ENCODE data around the gene NT5C2. TPM values are rescaled to one million over a fixed set of nuclear protein-coding genes. Genes with fewer than 3 reads are reported as not detected.
"Not testable (repeated sequence)": the region's sequence is repeated elsewhere in the genome, so short reads cannot be mapped to it uniquely, and the experiment has no call there.

Gene NT5C2
- total RNA-seq, 2 experiments from 2014 or later = 71.8 to 74.0 TPM

- Mint-ChIP-seq H3K4me3 (no peak overlapping the region), H3K9me3 (no peaks in the 10 kb centered on the region), H3K27ac (no peak overlapping the region), H3K36me3 (ENCODE audit: low read depth) (peaks cover 18% of the 10 kb centered on the region), H3K27me3 (no peaks in the 10 kb centered on the region), H3K4me1 (no peaks in the 10 kb centered on the region)
- ChIA-PET CTCF (no interaction called here), POLR2A (no interaction called here)
- no peak for DNase-seq
Observed at GRCh38 chr10:103147645-103148044, 45.4 kb downstream of the NT5C2 start.

- Mint-ChIP-seq H3K27me3 (no peaks in the 10 kb centered on the region), H3K4me1 (no peaks in the 10 kb centered on the region), H3K4me3 (no peak overlapping the region), H3K9me3 (no peaks in the 10 kb centered on the region), H3K27ac (no peak overlapping the region), H3K36me3 (ENCODE audit: low read depth) (peaks cover 23% of the 10 kb centered on the region)
- ChIA-PET CTCF (no interaction called here), POLR2A (no interaction called here)
- no peak for DNase-seq
Observed at GRCh38 chr10:103145860-103146466, 47.1 kb downstream of the NT5C2 start.

- POLR2A ChIA-PET = no interaction called here
- H3K27ac Mint-ChIP-seq = no peak overlapping the region
- H3K36me3 Mint-ChIP-seq (ENCODE audit: low read depth) = peaks cover 26% of the 10 kb centered on the region
- no peak overlapping the region for H3K4me3 Mint-ChIP-seq
- H3K4me1 Mint-ChIP-seq = peaks cover 1% of the 10 kb centered on the region
- no peak for DNase-seq
- H3K9me3 Mint-ChIP-seq = no peaks in the 10 kb centered on the region
- H3K27me3 Mint-ChIP-seq = no peaks in the 10 kb centered on the region
- CTCF ChIA-PET = interaction anchor here (0.5 kb wide), 1 partner anchor 170 kb away, joined by 6 read pairs; no protein-coding TSS in a partner anchor
Observed at GRCh38 chr10:103145046-103145445, 48.0 kb downstream of the NT5C2 start.

- ChIA-PET POLR2A (no interaction called here), CTCF (no interaction called here)
- Mint-ChIP-seq H3K27me3 (no peaks in the 10 kb centered on the region), H3K27ac (no peak overlapping the region), H3K4me1 (peaks cover 2% of the 10 kb centered on the region), H3K4me3 (no peak overlapping the region), H3K9me3 (no peaks in the 10 kb centered on the region), H3K36me3 (ENCODE audit: low read depth) (peaks cover 29% of the 10 kb centered on the region)
- no peak for DNase-seq
Observed at GRCh38 chr10:103144041-103144440, 49.0 kb downstream of the NT5C2 start.

GRCh38 chr10:103143641-103144040 is 49.4 kb downstream of the NT5C2 start:
- CTCF ChIA-PET, H3K4me1 Mint-ChIP-seq, H3K9me3 Mint-ChIP-seq, H3K27me3 Mint-ChIP-seq, H3K4me3 Mint-ChIP-seq, POLR2A ChIA-PET, H3K27ac Mint-ChIP-seq, DNase-seq: not testable (repeated sequence)
- peaks cover 25% of the 10 kb centered on the region for H3K36me3 Mint-ChIP-seq (ENCODE audit: low read depth)

GRCh38 chr10:103141950-103142349 is 51.1 kb downstream of the NT5C2 start:
- no peaks in the 10 kb centered on the region for H3K27me3 Mint-ChIP-seq

GRCh38 chr10:103140469-103140868 is 52.6 kb downstream of the NT5C2 start:
- POLR2A ChIA-PET = interaction anchor here (1.2 kb wide), 1 partner anchor 51 kb away, joined by 5 read pairs; no protein-coding TSS in a partner anchor

More at GRCh38 chr10:103141950-103142349, 51.1 kb downstream of the NT5C2 start:
- H3K4me1 Mint-ChIP-seq = peaks cover 2% of the 10 kb centered on the region
- ChIA-PET POLR2A (no interaction called here), CTCF (no interaction called here)
- no peaks in the 10 kb centered on the region for H3K9me3 Mint-ChIP-seq
- H3K27ac Mint-ChIP-seq = no peak overlapping the region
- H3K4me3 Mint-ChIP-seq = no peak overlapping the region
- H3K36me3 Mint-ChIP-seq (ENCODE audit: low read depth) = peaks cover 36% of the 10 kb centered on the region
- no peak for DNase-seq

GRCh38 chr10:103139803-103140202 is 53.3 kb downstream of the NT5C2 start:
- CTCF ChIA-PET = no interaction called here
- no peaks in the 10 kb centered on the region for H3K27me3 Mint-ChIP-seq
- peaks cover 49% of the 10 kb centered on the region for H3K36me3 Mint-ChIP-seq (ENCODE audit: low read depth)
- H3K9me3 Mint-ChIP-seq = peaks cover 6% of the 10 kb centered on the region
- no peak overlapping the region for H3K4me3 Mint-ChIP-seq
- peaks cover 2% of the 10 kb centered on the region for H3K4me1 Mint-ChIP-seq
- H3K27ac Mint-ChIP-seq = no peak overlapping the region
- DNase-seq = no peak
- POLR2A ChIA-PET = no interaction called here

More at GRCh38 chr10:103140469-103140868, 52.6 kb downstream of the NT5C2 start:
- peaks cover 2% of the 10 kb centered on the region for H3K4me1 Mint-ChIP-seq
- no peaks in the 10 kb centered on the region for H3K9me3 Mint-ChIP-seq
- H3K4me3 Mint-ChIP-seq = no peak overlapping the region
- H3K36me3 Mint-ChIP-seq (ENCODE audit: low read depth) = peaks cover 43% of the 10 kb centered on the region
- CTCF ChIA-PET = no interaction called here
- no peak for DNase-seq
- H3K27me3 Mint-ChIP-seq = no peaks in the 10 kb centered on the region
- H3K27ac Mint-ChIP-seq = no peak overlapping the region

GRCh38 chr10:103135168-103135567 is 57.9 kb downstream of the NT5C2 start:
- H3K36me3 Mint-ChIP-seq (ENCODE audit: low read depth) = peaks cover 70% of the 10 kb centered on the region
- H3K4me1 Mint-ChIP-seq, POLR2A ChIA-PET, DNase-seq, H3K9me3 Mint-ChIP-seq, H3K27ac Mint-ChIP-seq, H3K27me3 Mint-ChIP-seq, CTCF ChIA-PET, H3K4me3 Mint-ChIP-seq: not testable (repeated sequence)

- Mint-ChIP-seq H3K9me3 (peaks cover 7% of the 10 kb centered on the region), H3K4me1 (peaks cover 9% of the 10 kb centered on the region), H3K27ac (no peak overlapping the region), H3K27me3 (no peaks in the 10 kb centered on the region), H3K4me3 (no peak overlapping the region), H3K36me3 (ENCODE audit: low read depth) (peaks cover 51% of the 10 kb centered on the region)
- CTCF ChIA-PET = no interaction called here
- DNase-seq = no peak
- POLR2A ChIA-PET = no interaction called here
Observed at GRCh38 chr10:103130910-103131309, 62.2 kb downstream of the NT5C2 start.

GRCh38 chr10:103130180-103130579 is 62.9 kb downstream of the NT5C2 start:
- H3K27me3 Mint-ChIP-seq, POLR2A ChIA-PET, DNase-seq, CTCF ChIA-PET, H3K4me3 Mint-ChIP-seq, H3K9me3 Mint-ChIP-seq, H3K27ac Mint-ChIP-seq: not testable (repeated sequence)
- Mint-ChIP-seq H3K36me3 (ENCODE audit: low read depth) (peaks cover 48% of the 10 kb centered on the region), H3K4me1 (peaks cover 14% of the 10 kb centered on the region)

- H3K27ac Mint-ChIP-seq = no peak overlapping the region
- CTCF ChIA-PET = interaction anchor here (1.0 kb wide), 1 partner anchor 14 kb away, joined by 3 read pairs; no protein-coding TSS in a partner anchor
- POLR2A ChIA-PET = no interaction called here
Observed at GRCh38 chr10:103127241-103127640, 65.8 kb downstream of the NT5C2 start.

GRCh38 chr10:103125323-103126267 is 67.5 kb downstream of the NT5C2 start:
- POLR2A ChIA-PET = no interaction called here
- CTCF ChIA-PET = no interaction called here
- no peak for DNase-seq
- H3K9me3 Mint-ChIP-seq = no peaks in the 10 kb centered on the region
- peaks cover 14% of the 10 kb centered on the region for H3K4me1 Mint-ChIP-seq
- H3K27me3 Mint-ChIP-seq = no peaks in the 10 kb centered on the region
- no peak overlapping the region for H3K4me3 Mint-ChIP-seq
- H3K36me3 Mint-ChIP-seq (ENCODE audit: low read depth) = peaks cover 15% of the 10 kb centered on the region
- no peak overlapping the region for H3K27ac Mint-ChIP-seq

More at GRCh38 chr10:103127241-103127640, 65.8 kb downstream of the NT5C2 start:
- no peak for DNase-seq
- Mint-ChIP-seq H3K4me3 (no peak overlapping the region), H3K9me3 (no peaks in the 10 kb centered on the region), H3K27me3 (no peaks in the 10 kb centered on the region), H3K4me1 (peaks cover 14% of the 10 kb centered on the region), H3K36me3 (ENCODE audit: low read depth) (peaks cover 28% of the 10 kb centered on the region)
